Natural killer cell (primary cell): ENCODE data around the gene COQ8B. TPM values are rescaled to one million over a fixed set of nuclear protein-coding genes. Genes with fewer than 3 reads are reported as not detected.

Experiments used
- ATAC-seq, 3 donors: fragments of 150-1000 bp in 2 of 3; fragments of 200-7000 bp in 1 of 3; cut with Tn5 transposase; 1 replicate in 1 of 3; 2 replicates in 2 of 3; pipeline ENCODE4 v1.10.0; 2021; ENCODE audit warnings: mild to moderate bottlenecking in 2 of 3, moderate library complexity in 2 of 3
- DNase-seq, 2 donors: peaks; one replicate each; pipeline versions ENCODE4 v3.0.0 to v3.0.0-alpha.2; 2013 to 2021; ENCODE audit warnings: mixed read lengths in 1 of 2
- H3K27ac ChIP-seq: one replicate; pipeline ENCODE4 v1.5.1; 2013; ENCODE audit warnings: mild to moderate bottlenecking, low read length
- H3K27me3 ChIP-seq: one replicate; pipeline ENCODE4 v1.6.1; 2013; ENCODE audit warnings: low read length; ENCODE audit not compliant: control insufficient read depth, insufficient read depth
- H3K36me3 ChIP-seq: one replicate; pipeline ENCODE4 v1.6.1; 2013; ENCODE audit warnings: low read length; ENCODE audit not compliant: control insufficient read depth, insufficient read depth
- H3K4me1 ChIP-seq: one replicate; pipeline ENCODE4 v1.6.1; 2013; ENCODE audit warnings: low read length; ENCODE audit not compliant: control insufficient read depth, insufficient read depth
- H3K4me3 ChIP-seq: one replicate; pipeline ENCODE4 v1.5.1; 2013; ENCODE audit warnings: low read length
- H3K9me3 ChIP-seq: one replicate; pipeline ENCODE4 v1.6.1; 2013; ENCODE audit warnings: low read length; ENCODE audit not compliant: control insufficient read depth, insufficient read depth
- H3K27ac Mint-ChIP-seq, 2 donors: one replicate each; pipeline ENCODE4 v1.8.0; 2022; ENCODE audit warnings: mild to moderate bottlenecking in 2 of 2, mixed read lengths in 2 of 2, moderate library complexity in 1 of 2
- H3K27me3 Mint-ChIP-seq, 2 donors: one replicate each; pipeline ENCODE4 v1.8.0; 2022; ENCODE audit warnings: low read depth in 2 of 2, mixed read lengths in 2 of 2
- H3K36me3 Mint-ChIP-seq: one replicate; pipeline ENCODE4 v1.8.0; 2022; ENCODE audit warnings: mixed read lengths
- H3K4me1 Mint-ChIP-seq, 2 donors: one replicate each; pipeline ENCODE4 v1.8.0; 2022; ENCODE audit warnings: mixed read lengths in 2 of 2
- H3K4me3 Mint-ChIP-seq: one replicate; pipeline ENCODE4 v1.8.0; 2022; ENCODE audit warnings: mild to moderate bottlenecking, moderate library complexity, mixed read lengths
- H3K9me3 Mint-ChIP-seq, 2 donors: one replicate each; pipeline ENCODE4 v1.8.0; 2022; ENCODE audit warnings: mixed read lengths in 2 of 2
- WGBS: methylation state at CpG from one replicate; pipeline ENCODE4 v1.1.7; 2013; ENCODE audit warnings: missing lambda C conversion rate; ENCODE audit not compliant: insufficient coverage; 5-methylcytosine and 5-hydroxymethylcytosine counted together
- intact Hi-C: fragments of 100-400 bp; cut with micrococcal nuclease; formaldehyde crosslinking; loops from one replicate; pipeline ENCODE4 v1.14.2; 2022
- total RNA-seq, 4 donors: library from RNA; stranded (reverse); fragments of 120-200 nt in 1 of 4; gene quantifications; one replicate each; pipeline versions ENCODE4 v1.2.3 to v1.2.4, GENCODE V29; 2013 to 2022
- TF ChIP-seq, protein P1 (sequence below): fragments of 200-600 bp; IDR thresholded peaks from one replicate; pipeline ENCODE4 v1.8.0; 2022; ENCODE audit warnings: antibody characterized with exemption

COQ8B gene
- total RNA-seq, 3 donors from 2014 or later (not counting 1 experiment from before 2014, with no cell fraction given) = 31.8 to 46.7 (median 39.6) TPM

DNA sequence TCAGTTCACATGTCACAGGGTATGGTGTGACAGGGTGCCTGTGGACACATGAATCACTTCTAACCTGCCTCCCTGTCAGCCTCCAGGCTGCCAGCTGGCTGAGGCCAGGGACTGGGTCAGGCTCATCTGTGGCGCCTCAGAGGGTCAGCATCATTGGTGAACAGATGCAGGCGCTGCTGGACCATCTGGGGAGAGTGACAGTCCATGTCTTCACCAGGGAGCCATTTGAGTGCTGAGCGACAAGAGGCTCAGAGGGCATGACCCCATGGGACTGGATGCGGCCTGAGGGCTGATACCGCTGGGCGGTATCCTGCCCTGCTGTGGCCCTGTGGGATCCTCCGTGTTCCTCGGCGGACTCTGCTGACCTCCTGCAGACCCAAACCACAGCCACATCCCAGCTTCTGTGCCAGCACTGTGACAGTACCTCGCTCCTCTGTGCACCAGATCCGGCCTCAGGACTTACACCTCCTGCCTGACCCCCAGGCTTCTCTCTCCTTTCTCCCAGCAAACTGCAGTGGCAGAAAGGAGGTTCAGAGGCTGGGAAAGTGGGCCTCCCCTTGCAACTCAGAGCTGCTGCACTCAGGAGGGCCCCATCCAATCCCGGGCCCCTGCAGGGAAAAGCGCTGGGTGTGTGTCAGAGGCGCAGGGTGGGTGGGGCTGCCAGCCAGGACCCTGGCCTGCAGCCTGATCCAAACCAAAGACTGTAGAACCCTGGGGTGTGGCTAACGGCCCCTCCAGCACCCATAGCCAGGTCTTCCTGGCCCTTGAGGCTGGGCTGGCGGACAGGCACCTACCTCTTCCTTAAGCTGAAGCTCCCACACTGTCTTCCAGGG lies 23.4 kb upstream of the COQ8B start:
- no peaks in the 10 kb centered on the region for H3K9me3 ChIP-seq
- no peak overlapping the region for H3K4me3 ChIP-seq
- H3K27me3 ChIP-seq = no peaks in the 10 kb centered on the region
- Mint-ChIP-seq H3K9me3 (no peaks in the 10 kb centered on the region), H3K4me3 (no peak overlapping the region), H3K4me1 (no peaks in the 10 kb centered on the region), H3K27me3 (no peaks in the 10 kb centered on the region), H3K27ac (no peak overlapping the region), H3K36me3 (no peaks in the 10 kb centered on the region)
- H3K36me3 ChIP-seq = peaks cover 25% of the 10 kb centered on the region
- no peak overlapping the region for H3K27ac ChIP-seq
- TF ChIP-seq, protein P1, sequence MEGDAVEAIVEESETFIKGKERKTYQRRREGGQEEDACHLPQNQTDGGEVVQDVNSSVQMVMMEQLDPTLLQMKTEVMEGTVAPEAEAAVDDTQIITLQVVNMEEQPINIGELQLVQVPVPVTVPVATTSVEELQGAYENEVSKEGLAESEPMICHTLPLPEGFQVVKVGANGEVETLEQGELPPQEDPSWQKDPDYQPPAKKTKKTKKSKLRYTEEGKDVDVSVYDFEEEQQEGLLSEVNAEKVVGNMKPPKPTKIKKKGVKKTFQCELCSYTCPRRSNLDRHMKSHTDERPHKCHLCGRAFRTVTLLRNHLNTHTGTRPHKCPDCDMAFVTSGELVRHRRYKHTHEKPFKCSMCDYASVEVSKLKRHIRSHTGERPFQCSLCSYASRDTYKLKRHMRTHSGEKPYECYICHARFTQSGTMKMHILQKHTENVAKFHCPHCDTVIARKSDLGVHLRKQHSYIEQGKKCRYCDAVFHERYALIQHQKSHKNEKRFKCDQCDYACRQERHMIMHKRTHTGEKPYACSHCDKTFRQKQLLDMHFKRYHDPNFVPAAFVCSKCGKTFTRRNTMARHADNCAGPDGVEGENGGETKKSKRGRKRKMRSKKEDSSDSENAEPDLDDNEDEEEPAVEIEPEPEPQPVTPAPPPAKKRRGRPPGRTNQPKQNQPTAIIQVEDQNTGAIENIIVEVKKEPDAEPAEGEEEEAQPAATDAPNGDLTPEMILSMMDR = no peak
- ATAC-seq = no peak
- 91% methylated on average over 16 of the region's 16 CpGs for WGBS
- intact Hi-C loops = no loop called here
- no peaks in the 10 kb centered on the region for H3K4me1 ChIP-seq
- no peak for DNase-seq

DNA sequence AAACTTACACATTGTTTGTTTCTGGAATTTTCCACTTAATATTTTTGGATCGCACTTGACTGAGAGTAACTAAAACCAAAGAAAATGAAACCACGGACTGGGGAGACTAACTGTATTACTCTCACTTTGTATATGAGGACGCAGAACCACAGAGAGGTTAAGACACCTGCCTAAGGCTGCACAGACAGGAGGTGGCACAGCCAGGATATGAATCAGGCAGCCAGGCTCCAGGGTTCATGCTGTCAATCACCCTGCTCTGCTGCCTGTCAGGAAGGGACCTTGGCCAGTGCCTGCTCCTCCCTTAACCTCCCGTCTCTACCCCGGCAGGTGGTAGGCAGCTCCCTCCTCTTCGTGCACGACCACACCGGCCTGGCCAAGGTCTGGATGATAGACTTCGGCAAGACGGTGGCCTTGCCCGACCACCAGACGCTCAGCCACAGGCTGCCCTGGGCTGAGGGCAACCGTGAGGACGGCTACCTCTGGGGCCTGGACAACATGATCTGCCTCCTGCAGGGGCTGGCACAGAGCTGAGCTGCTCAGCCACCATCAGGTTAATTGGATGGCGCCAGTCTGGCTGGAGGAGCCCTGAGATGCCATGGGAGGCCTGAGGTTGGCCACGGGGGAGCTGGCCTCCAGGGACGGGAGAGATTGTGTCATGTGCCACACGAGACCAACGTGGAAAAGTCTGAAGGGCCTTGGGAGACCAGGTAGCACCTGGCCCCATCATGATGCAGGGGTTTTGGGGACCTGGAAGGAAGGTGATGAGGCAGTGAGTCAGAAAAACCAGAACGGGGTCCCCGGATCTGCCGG lies 22.5 kb upstream of the COQ8B start:
- Histone ChIP-seq H3K27ac (no peak overlapping the region), H3K4me3 (no peak overlapping the region), H3K27me3 (no peaks in the 10 kb centered on the region), H3K9me3 (no peaks in the 10 kb centered on the region), H3K36me3 (peaks cover 29% of the 10 kb centered on the region), H3K4me1 (no peaks in the 10 kb centered on the region)
- Mint-ChIP-seq H3K9me3 (no peaks in the 10 kb centered on the region), H3K4me3 (no peak overlapping the region), H3K27me3 (no peaks in the 10 kb centered on the region), H3K4me1 (no peaks in the 10 kb centered on the region), H3K36me3 (peaks cover under 1% of the 10 kb centered on the region), H3K27ac (no peak overlapping the region)
- intact Hi-C loops = no loop called here
- DNase-seq (no peak), ATAC-seq (no peak)
- TF ChIP-seq, protein P1 = no peak
- WGBS = 91% methylated on average over 22 of the region's 22 CpGs

DNA sequence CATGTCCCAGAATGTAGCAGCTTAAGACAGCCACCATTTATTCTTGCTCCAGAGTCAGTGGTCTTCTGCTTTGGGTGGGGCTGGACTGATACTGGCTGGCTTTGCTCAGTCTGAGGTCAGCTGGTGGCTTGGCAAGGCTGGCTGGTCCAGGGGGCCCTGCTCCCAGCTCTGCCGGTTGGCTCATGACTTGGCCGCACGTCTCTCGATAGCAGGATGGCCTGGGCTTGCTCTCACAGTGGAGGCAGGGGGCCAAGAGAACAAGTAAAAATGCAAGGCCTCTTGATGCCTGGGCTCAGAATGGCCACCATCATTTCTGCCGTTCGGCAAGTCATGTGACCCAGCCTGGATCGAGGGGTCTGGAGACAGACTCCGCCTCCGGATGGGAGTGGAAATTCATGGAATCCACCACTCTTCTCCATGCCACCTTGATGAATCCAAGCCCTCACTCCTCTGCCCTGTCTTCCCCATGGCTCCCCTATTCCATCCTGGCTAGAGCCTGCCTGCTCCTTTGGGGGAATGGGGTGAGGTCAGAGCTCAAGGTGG lies 20.5 kb upstream of the COQ8B start:
- WGBS = 97% methylated on average over 9 of the region's 9 CpGs
- intact Hi-C loops = no loop called here
- TF ChIP-seq, protein P1 = no peak
- Mint-ChIP-seq H3K4me1 (no peaks in the 10 kb centered on the region), H3K4me3 (no peak overlapping the region), H3K9me3 (no peaks in the 10 kb centered on the region), H3K27ac (no peak overlapping the region), H3K36me3 (peaks cover 7% of the 10 kb centered on the region), H3K27me3 (no peaks in the 10 kb centered on the region)
- no peak overlapping the region for H3K27ac ChIP-seq
- H3K4me1 ChIP-seq = no peaks in the 10 kb centered on the region
- peaks cover 38% of the 10 kb centered on the region for H3K36me3 ChIP-seq
- no peaks in the 10 kb centered on the region for H3K9me3 ChIP-seq
- no peaks in the 10 kb centered on the region for H3K27me3 ChIP-seq
- DNase-seq (no peak), ATAC-seq (no peak)
- H3K4me3 ChIP-seq = no peak overlapping the region
